HCT116 (cell line): ENCODE data around the gene FAT1. TPM values are rescaled to one million over a fixed set of nuclear protein-coding genes. Genes with fewer than 3 reads are reported as not detected.

Source experiments
- ATAC-seq: fragments of 200-7000 bp; cut with Tn5 transposase; 2 replicates; pipeline ENCODE4 v1.9.1; 2020; ENCODE audit warnings: mild to moderate bottlenecking, moderate library complexity
- BruUV-seq: library from RNA; stranded (reverse); fragments of 400-500 nt; replicated peaks from 2 replicates; lab custom pipeline; 2021; lab: Mats Ljungman, UMichigan
- CTCF ChIA-PET: fragments of 300-600 bp; sonication (Branson Sonifier 250); formaldehyde crosslinking; loops from one replicate; lab custom pipeline; 2021; ENCODE audit warnings: antibody characterized with exemption; lab: Charles Lee
- POLR2A ChIA-PET: fragments of 300-600, 350-600 bp; sonication (Branson Sonifier 250); formaldehyde crosslinking; loops from one replicate; lab custom pipeline; 2021; ENCODE audit warnings: antibody characterized with exemption; lab: Charles Lee
- RAD21 ChIA-PET, 2 experiments: fragments of 300-600 bp; sonication (Branson Sonifier 250); formaldehyde crosslinking; loops; one replicate each; lab custom pipeline; 2023; ENCODE audit warnings: low total read pairs in 2 of 2; ENCODE audit not compliant: uncharacterized antibody in 2 of 2, unreplicated experiment in 2 of 2, low non-redundant PET in 1 of 2; lab: Charles Lee
- DNase-seq: peaks from one replicate; pipeline ENCODE4 v3.0.0-alpha.2; 2010; ENCODE audit warnings: low read depth, low spot score
- H2AFZ ChIP-seq: fragments of 200-600 bp; shearing (Covaris generic), sonication (generic); 2 replicates; pipeline ENCODE4 v1.6.1; 2017; ENCODE audit warnings: low read depth, mixed run types, mixed read lengths, antibody characterized with exemption, low read length; ENCODE audit not compliant: poor library complexity, severe bottlenecking
- H3K27ac ChIP-seq: 2 replicates; pipeline ENCODE4 v1.5.1; 2012; ENCODE audit warnings: low read depth, low read length
- H3K27me3 ChIP-seq: fragments of 200-600 bp; sonication (generic); 2 replicates; pipeline ENCODE4 v1.6.1; 2016; ENCODE audit warnings: mixed run types, low read length, mixed read lengths; ENCODE audit not compliant: insufficient read depth
- H3K36me3 ChIP-seq, 2 experiments: fragments of 200-500 bp in 1 of 2; fragments of 200-600 bp in 1 of 2; sonication (Bioruptor generic) in 1 of 2; sonication (generic) in 1 of 2; 2 replicates each; pipeline versions ENCODE4 v1.5.1 to v1.6.1; 2014 to 2016; ENCODE audit warnings: low read length in 2 of 2, inconsistent platforms in 1 of 2, mixed read lengths in 1 of 2, mixed run types in 1 of 2; ENCODE audit not compliant: insufficient read depth in 2 of 2, control insufficient read depth in 1 of 2
- H3K4me1 ChIP-seq, 2 experiments: fragments of 200-600 bp in 1 of 2; sonication (generic) in 1 of 2; 2 replicates each; pipeline versions ENCODE4 v1.5.1 to v1.6.1; 2012 to 2017; ENCODE audit warnings: low read length in 2 of 2, inconsistent platforms in 1 of 2, mild to moderate bottlenecking in 1 of 2, mixed read lengths in 1 of 2, mixed run types in 1 of 2, moderate library complexity in 1 of 2; ENCODE audit not compliant: insufficient read depth in 2 of 2, control insufficient read depth in 1 of 2
- H3K4me2 ChIP-seq: fragments of 200-600 bp; sonication (generic); 2 replicates; pipeline ENCODE4 v1.6.1; 2017; ENCODE audit warnings: mixed run types, low read length, mixed read lengths
- H3K4me3 ChIP-seq, 2 experiments: fragments of 200-600 bp in 1 of 2; sonication (generic) in 1 of 2; replicated peaks in 1 of 2; 2 replicates each; pipeline ENCODE4 v1.5.1; 2011 to 2016; ENCODE audit warnings: low read length in 2 of 2, control low read depth in 1 of 2, low read depth in 1 of 2, mild to moderate bottlenecking in 1 of 2, mixed read lengths in 1 of 2, mixed run types in 1 of 2
- H3K79me2 ChIP-seq: fragments of 200-600 bp; sonication (generic); 2 replicates; pipeline ENCODE4 v1.6.1; 2017; ENCODE audit warnings: mild to moderate bottlenecking, mixed run types, low read length, moderate library complexity, mixed read lengths; ENCODE audit not compliant: insufficient read depth
- H3K9ac ChIP-seq: fragments of 200-600 bp; sonication (generic); 2 replicates; pipeline ENCODE4 v1.6.1; 2016; ENCODE audit warnings: low read length, mixed read lengths
- H3K9me2 ChIP-seq: fragments of 200-600 bp; sonication (generic), shearing (Covaris generic); 2 replicates; pipeline ENCODE4 v1.6.1; 2017; ENCODE audit warnings: mixed run types, mild to moderate bottlenecking, moderate library complexity; ENCODE audit not compliant: insufficient read depth
- H3K9me3 ChIP-seq, 2 experiments: fragments of 200-500 bp in 1 of 2; fragments of 200-600 bp in 1 of 2; sonication (Bioruptor generic) in 1 of 2; sonication (generic) in 1 of 2; 2 replicates each; pipeline ENCODE4 v1.6.1; 2014 to 2017; ENCODE audit warnings: low read length in 2 of 2, mixed read lengths in 2 of 2, inconsistent platforms in 1 of 2, low read depth in 1 of 2, mild to moderate bottlenecking in 1 of 2, mixed run types in 1 of 2, moderate library complexity in 1 of 2; ENCODE audit not compliant: control insufficient read depth in 1 of 2, insufficient read depth in 1 of 2
- H4K20me1 ChIP-seq: fragments of 200-600 bp; sonication (generic), shearing (Covaris generic); 2 replicates; pipeline ENCODE4 v1.6.1; 2017; ENCODE audit warnings: mixed run types, mild to moderate bottlenecking, moderate library complexity; ENCODE audit not compliant: insufficient read depth
- ATF3 ChIP-seq: IDR thresholded peaks from 2 replicates; pipeline ENCODE4 v1.6.1; 2012
- CTCF ChIP-seq, 3 experiments: fragments of 200-600 bp in 1 of 3; sonication (generic) in 1 of 3; IDR thresholded peaks in 2 of 3; conservative IDR thresholded peaks in 1 of 3; 2 replicates each; pipeline ENCODE4 v1.5.1; 2012 to 2017; ENCODE audit warnings: low read depth in 2 of 3, low read length in 2 of 3, antibody characterized with exemption in 1 of 3, borderline replicate concordance in 1 of 3, control low read depth in 1 of 3, mild to moderate bottlenecking in 1 of 3, mixed read lengths in 1 of 3, mixed run types in 1 of 3, moderate library complexity in 1 of 3; ENCODE audit not compliant: insufficient read depth in 1 of 3
- EGR1 ChIP-seq: IDR thresholded peaks from 2 replicates; pipeline ENCODE4 v1.6.1; 2012; ENCODE audit warnings: low read depth
- RAD21 ChIP-seq: IDR thresholded peaks from 2 replicates; pipeline ENCODE4 v1.6.1; 2012; ENCODE audit warnings: low read depth, mild to moderate bottlenecking
- REST ChIP-seq: IDR thresholded peaks from 2 replicates; pipeline ENCODE4 v1.6.1; 2012; ENCODE audit warnings: low read depth
- SRF ChIP-seq: IDR thresholded peaks from 2 replicates; pipeline ENCODE4 v1.6.1; 2012; ENCODE audit warnings: low read depth
- TCF7L2 ChIP-seq: IDR thresholded peaks from 2 replicates; pipeline ENCODE4 v1.7.0; 2011; ENCODE audit warnings: borderline replicate concordance, inconsistent platforms; ENCODE audit not compliant: insufficient read depth, insufficient read length; ENCODE audit errors: extremely low read depth
- ZNF274 ChIP-seq: fragments of 200-500 bp; sonication (Bioruptor generic); IDR thresholded peaks from 2 replicates; pipeline ENCODE4 v1.6.1; 2014; ENCODE audit warnings: mild to moderate bottlenecking, low read depth, low read length, inconsistent platforms
- intact Hi-C: fragments of 100-400 bp; cut with micrococcal nuclease; formaldehyde crosslinking; loops from 2 replicates; pipeline ENCODE4 v1.10.0; 2022
- total RNA-seq: library from RNA; stranded (reverse); gene quantifications from one replicate; pipeline ENCODE4 v1.2.1, GENCODE V29; 2021; ENCODE audit not compliant: unreplicated experiment

Gene FAT1
- total RNA-seq, 1 experiment from 2014 or later = 676 TPM

- no peak overlapping the region for H3K4me2 ChIP-seq
- H3K9me2 ChIP-seq = no peaks in the 10 kb centered on the region
- no peak for TF ChIP-seq ATF3
- TF ChIP-seq RAD21 = no peak
- TF ChIP-seq EGR1 = no peak
- TF ChIP-seq ZNF274 = no peak
- no peak for TF ChIP-seq SRF
- no peak for TF ChIP-seq TCF7L2
- no peak for TF ChIP-seq CTCF (IDR thresholded peaks at IDR 0.05 in 2 of 3, conservative IDR thresholded peaks at IDR 0.05 in 1 of 3; ENCODE audit: borderline replicate concordance in 1 of 3, insufficient read depth in 1 of 3, low read depth in 2 of 3, low read length in 2 of 3)
- TF ChIP-seq REST = no peak
- ATAC-seq (no peak), DNase-seq (no peak)
- no peaks in the 10 kb centered on the region for H3K9me3 ChIP-seq
- ChIA-PET POLR2A (no interaction called here), CTCF (no interaction called here), RAD21 (no interaction called here)
- no TSS peak for BruUV-seq
- intact Hi-C loops = no loop called here
- H3K36me3 ChIP-seq = peaks cover 41 to 88% of the 10 kb centered on the region in 2 experiments
- H3K9ac ChIP-seq = no peak overlapping the region
- H3K27ac ChIP-seq = no peak overlapping the region; the same call in 1 of the 2 replicates
- peaks cover 100% of the 10 kb centered on the region for H3K79me2 ChIP-seq
- no peaks in the 10 kb centered on the region for H3K27me3 ChIP-seq
- peaks cover 24 to 74% of the 10 kb centered on the region in 2 experiments; a peak in 3 of 4 replicates for H3K4me1 ChIP-seq
- H3K4me3 ChIP-seq = no peak overlapping the region
- no peak overlapping the region for H2AFZ ChIP-seq
- H4K20me1 ChIP-seq = peaks cover 93% of the 10 kb centered on the region
Observed at GRCh38 chr4:186701788-186702187, 21.9 kb downstream of the FAT1 start.
